Gastroesophageal sphincter (tissue), 3 donors: ENCODE results near the gene HRNR.

Experiments used
- CTCF ChIP-seq, 4 experiments: fragments of 200-600 bp in 2 of 4; fragments of 450-650 bp in 2 of 4; sonication (generic) in 1 of 4; IDR thresholded peaks; one replicate each; pipeline ENCODE4 v1.5.1; 2017 to 2019; ENCODE audit warnings: antibody characterized with exemption in 4 of 4, mild to moderate bottlenecking in 2 of 4, moderate library complexity in 2 of 4
- POLR2A ChIP-seq, 2 donors: fragments of 450-650 bp; IDR thresholded peaks; one replicate each; pipeline ENCODE4 v1.6.1; 2017; ENCODE audit warnings: antibody characterized with exemption in 2 of 2, mild to moderate bottlenecking in 2 of 2, moderate library complexity in 1 of 2
- POLR2AphosphoS5 ChIP-seq: sonication (generic); formaldehyde crosslinking; IDR thresholded peaks from one replicate; pipeline ENCODE4 v1.6.1; 2017; ENCODE audit warnings: antibody characterized with exemption

- TF ChIP-seq CTCF (IDR thresholded peaks at IDR 0.05) (no peak), POLR2A (IDR thresholded peaks at IDR 0.05) (no peak), POLR2AphosphoS5 (no peak)
Observed at GRCh38 chr1:152220166-152221163, 3.5 kb downstream of the HRNR start.
